ENCODE data around the gene ARPC3.

The ARPC3 gene

GRCh38 chr12:110403976-110404682, 46.0 kb downstream of the ARPC3 start:
- peak; percentile 68 for DNase-seq (ENCODE audit: low read depth)
- no peak for TF ChIP-seq CTCF (conservative IDR thresholded peaks at IDR 0.05; ENCODE audit: low read depth, low read length)
- peak overlapping the region; percentile 74 for H3K4me3 ChIP-seq (ENCODE audit: low read depth, low read length)

GRCh38 chr12:110403146-110403975, 46.8 kb downstream of the ARPC3 start, which contains the start of gene ANAPC7:
ANAPC7 (minus strand) TSS chr12:110403708; CDS start chr12:110403627, 81 bp downstream.
- H3K4me3 ChIP-seq (ENCODE audit: low read depth, low read length), result peak within 1 kb of the TSS; percentile 74
- peak; percentile 95 for DNase-seq (ENCODE audit: low read depth)
- TF ChIP-seq CTCF (conservative IDR thresholded peaks at IDR 0.05; ENCODE audit: low read depth, low read length), result peak; percentile 26
